SK-N-DZ (cell line): ENCODE measurements around the gene TTC34.
"Not testable (repeated sequence)": the region's sequence is repeated elsewhere in the genome, so short reads cannot be mapped to it uniquely, and the experiment has no call there.

Source experiments
- DNase-seq: peaks from one replicate; pipeline ENCODE4 v3.0.0-alpha.2; 2015; ENCODE audit warnings: low spot score

Gene TTC34

DNA sequence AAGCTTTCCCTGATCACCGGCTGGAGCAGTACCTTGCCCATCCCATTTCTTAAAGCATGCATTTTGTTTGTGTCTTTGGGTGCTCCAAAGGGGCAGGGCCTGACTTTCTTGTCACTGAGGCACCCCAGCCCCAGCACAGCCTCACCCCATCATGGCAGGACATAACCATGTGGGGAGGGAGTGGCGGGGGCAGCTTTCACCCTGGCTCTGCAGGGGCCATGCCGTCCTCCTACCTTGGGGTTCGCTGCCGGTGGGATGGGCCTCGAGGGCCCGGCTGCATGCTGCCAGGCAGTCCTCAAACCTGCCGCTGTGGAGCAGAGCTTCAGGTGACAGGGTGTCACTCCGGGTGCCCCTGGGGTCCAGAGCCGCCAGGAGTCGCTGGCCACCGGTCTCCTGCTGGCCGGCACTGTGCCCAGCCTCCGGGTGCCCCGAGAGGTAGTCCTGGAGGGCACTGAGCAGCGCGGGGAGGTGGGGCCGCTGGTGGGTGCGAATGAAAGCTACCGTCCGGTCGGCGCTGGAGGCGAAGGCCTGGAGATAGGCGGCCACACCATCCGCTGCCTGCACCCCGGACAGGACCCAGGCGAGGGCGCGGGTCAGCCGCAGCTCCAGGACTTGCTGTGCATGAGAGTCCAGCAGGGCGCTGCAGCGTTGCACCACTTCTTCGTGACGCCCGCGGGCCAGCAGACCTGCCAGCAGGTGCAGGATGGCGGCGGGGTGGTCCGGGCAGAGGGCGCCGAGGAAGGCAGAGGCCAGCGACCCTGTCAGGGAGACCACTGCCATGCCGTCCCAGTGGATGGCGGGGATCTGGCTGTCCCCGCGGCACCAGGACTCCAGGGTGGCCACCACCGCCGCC lies 1.5 kb downstream of the TTC34 start:
- DNase-seq, result no peak

- DNase-seq, result not testable (repeated sequence)
Observed at GRCh38 chr1:2798958-2799357, 2.5 kb downstream of the TTC34 start.

DNA sequence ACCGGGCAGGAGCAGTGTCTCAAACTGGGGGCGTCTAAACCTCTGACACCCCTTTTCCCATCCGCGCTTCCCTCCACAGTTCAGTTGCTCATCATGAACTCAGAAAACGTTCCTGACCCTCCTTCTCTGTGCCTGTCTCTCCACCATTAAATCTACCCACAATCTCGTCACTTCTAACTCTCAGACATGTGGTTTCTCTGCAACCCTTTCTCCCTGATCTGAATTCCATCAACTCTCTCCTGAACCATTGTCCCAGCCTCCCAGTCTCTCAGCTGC lies 3.8 kb downstream of the TTC34 start:
- no peak for DNase-seq

DNA sequence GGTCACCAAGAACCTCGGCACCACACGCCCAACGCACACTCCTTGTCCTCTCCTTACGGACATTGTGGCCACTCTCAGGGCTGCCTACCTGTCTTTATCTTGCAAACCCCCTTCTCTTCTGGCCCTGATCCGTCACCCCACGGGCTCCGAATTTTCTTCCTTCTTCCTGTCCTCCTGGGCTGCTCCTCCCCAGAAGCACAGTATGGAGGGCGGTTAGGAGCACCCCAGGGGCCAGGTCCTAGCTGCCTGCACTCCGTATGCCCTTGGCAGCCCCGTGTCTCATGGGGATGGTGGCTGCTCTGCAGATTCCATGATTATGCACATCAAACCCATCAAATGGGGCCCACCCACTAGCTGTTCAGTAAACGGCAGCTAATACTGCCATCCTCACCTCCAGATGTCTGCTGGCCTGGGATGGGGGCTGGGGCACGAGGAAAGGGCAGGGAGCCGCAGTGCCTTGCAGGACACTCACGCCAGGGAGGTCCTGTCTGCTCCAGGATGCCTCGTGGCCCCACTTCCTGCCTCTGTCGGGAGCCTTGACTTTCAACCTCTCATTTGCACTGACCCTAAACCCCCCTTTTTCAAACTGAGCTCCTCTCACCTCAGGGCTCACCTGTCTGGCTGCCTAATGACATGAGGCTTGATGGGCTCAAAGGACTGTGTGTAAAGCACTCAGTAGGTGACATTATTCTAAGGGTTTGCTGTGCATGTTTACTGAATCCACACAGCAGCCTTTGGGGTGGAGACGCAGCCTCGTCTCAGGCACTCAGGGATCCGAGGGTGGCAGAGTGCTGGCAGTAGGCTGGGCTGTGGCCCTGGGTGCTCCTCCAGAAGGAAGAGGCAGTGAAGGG lies 4.4 kb downstream of the TTC34 start:
- no peak for DNase-seq

- no peak for DNase-seq
Observed at GRCh38 chr1:2795926-2796325, 5.6 kb downstream of the TTC34 start.

GRCh38 chr1:2791027-2791760 lies 10.3 kb downstream of the TTC34 start:
- DNase-seq, result no peak

GRCh38 chr1:2789986-2790581 lies 11.4 kb downstream of the TTC34 start:
- DNase-seq, result no peak

DNA sequence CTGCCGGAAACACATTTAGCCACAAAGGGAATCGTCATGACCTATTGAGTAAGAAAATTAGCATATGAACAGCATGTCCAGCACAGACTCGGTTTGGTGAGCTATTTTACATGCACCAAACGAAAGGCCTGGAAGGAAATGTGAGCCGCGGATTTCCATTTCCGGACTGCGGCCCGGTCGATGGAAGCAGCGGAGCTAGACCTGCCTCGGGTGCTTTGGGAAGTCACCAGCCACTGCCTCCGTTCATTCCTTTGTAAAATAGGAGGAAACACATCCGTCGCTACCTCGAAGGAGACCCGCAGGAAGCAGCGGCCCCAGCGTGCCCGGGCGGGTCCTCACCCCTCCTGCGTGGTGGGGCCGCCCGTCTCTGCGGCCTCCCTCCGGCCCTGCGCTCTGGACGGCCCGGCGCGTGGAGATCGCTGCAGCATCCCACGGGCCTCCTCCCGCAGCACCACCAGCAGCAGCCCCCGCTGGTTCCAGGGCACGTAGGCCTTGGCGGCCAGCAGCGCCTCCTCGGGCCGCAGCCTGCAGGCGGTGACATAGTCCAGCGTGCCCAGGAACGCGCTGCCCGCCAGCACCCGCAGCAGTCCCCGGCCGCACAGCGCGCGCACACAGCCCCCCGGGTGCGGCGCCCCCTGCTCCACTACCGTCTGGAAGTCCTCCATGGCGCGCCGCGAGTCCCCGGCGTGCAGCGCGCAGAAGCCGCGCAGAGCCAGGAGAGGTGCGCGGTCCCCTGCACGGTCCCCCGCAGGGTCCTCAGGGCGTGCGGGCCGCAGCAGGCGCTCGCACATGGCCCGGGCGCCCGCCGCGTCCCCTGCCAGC lies 12.1 kb downstream of the TTC34 start:
- no peak for DNase-seq

GRCh38 chr1:2788506-2789163 lies 12.9 kb downstream of the TTC34 start:
- no peak for DNase-seq

- DNase-seq, result no peak
Observed at GRCh38 chr1:2787163-2787911, 14.2 kb downstream of the TTC34 start.

- DNase-seq, result no peak
Observed at GRCh38 chr1:2786329-2787162, 14.9 kb downstream of the TTC34 start.

- DNase-seq, result no peak
Observed at GRCh38 chr1:2785631-2786328, 15.7 kb downstream of the TTC34 start.

GRCh38 chr1:2784854-2785630 lies 16.5 kb downstream of the TTC34 start:
- no peak for DNase-seq

- no peak for DNase-seq
Observed at GRCh38 chr1:2783435-2784397, 17.8 kb downstream of the TTC34 start.

- DNase-seq, result no peak
Observed at GRCh38 chr1:2783069-2783434, 18.4 kb downstream of the TTC34 start.

DNA sequence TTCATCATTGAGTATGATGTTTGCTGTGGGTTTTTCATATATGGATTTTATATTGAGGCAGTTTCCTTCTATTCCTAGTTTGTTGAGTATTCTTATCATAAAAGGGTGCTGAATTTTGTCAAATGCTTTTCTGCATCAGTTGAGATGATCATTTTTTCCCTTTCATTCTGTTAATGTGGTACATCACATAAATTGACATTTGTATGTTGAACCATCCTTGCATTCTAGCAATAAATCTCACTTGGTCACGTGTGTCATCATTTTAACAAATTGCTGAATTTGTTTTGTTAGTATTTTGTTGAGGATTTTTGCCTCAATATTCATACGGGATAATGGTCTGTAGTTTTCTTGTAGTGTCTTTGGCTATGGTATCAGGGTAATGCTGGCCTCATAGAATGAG lies 19.9 kb downstream of the TTC34 start:
- no peak for DNase-seq
